ENCODE results near the gene SNRPA. TPM values are rescaled to one million over a fixed set of nuclear protein-coding genes. Genes with fewer than 3 reads are reported as not detected.

SNRPA gene
- polyA plus RNA-seq, 1 of the 3 experiments (the other 2 are of a cell fraction): 121 TPM

DNA sequence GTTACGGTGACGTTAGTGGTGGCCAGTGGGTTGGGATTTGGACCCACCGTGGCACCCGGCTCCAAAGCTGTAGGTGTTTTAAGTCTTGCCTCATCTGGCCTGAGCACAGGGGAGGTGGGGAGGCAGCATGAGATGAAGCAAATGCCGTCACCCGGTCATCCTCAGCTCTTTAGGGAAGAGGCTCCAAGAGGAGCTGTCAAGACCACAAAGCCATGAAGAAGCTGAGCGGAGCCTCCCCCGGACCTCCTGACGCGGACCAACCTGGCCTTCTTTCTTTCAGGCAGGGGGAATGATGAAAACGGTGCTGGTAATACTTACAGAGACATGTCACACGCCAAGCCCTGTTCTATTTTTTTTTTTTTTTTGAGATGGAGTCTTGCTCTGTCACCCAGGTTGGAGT, 8.1 kb upstream of the SNRPA start:
- no peak for DNase-seq
- no peaks in the 10 kb centered on the region; the same call in 1 of the 2 replicates for H3K79me2 ChIP-seq (ENCODE audit: insufficient read depth)
- no peaks in the 10 kb centered on the region for H3K27me3 ChIP-seq (ENCODE audit: insufficient read depth)
- H3K9ac ChIP-seq: no peak overlapping the region
- H3K4me1 ChIP-seq (ENCODE audit: control insufficient read depth in 1 of 2, insufficient read depth in 2 of 2, low read depth in 1 of 2, low read length in 1 of 2): 0 out of 4 replicates have a peak, but pooled peaks cover 0 to 4% of the 10 kb centered on the region in 2 experiments
- peaks cover under 1 to 3% of the 10 kb centered on the region in 2 experiments for H3K36me3 ChIP-seq (replicated peaks in 1 of 2; ENCODE audit: control insufficient read depth in 1 of 2, insufficient read depth in 2 of 2, low read length in 1 of 2)
- H3K4me3 ChIP-seq (ENCODE audit: low read depth in 2 of 2, low read length in 1 of 2): no peak overlapping the region
- TF ChIP-seq, protein P1, sequence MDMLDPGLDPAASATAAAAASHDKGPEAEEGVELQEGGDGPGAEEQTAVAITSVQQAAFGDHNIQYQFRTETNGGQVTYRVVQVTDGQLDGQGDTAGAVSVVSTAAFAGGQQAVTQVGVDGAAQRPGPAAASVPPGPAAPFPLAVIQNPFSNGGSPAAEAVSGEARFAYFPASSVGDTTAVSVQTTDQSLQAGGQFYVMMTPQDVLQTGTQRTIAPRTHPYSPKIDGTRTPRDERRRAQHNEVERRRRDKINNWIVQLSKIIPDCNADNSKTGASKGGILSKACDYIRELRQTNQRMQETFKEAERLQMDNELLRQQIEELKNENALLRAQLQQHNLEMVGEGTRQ (IDR thresholded peaks at IDR 0.05; ENCODE audit: borderline replicate concordance, low read depth, low read length): no peak
- no peak for TF ChIP-seq CHD2 (IDR thresholded peaks at IDR 0.05; ENCODE audit: low read length, partially characterized antibody)
- TF ChIP-seq, protein P2, sequence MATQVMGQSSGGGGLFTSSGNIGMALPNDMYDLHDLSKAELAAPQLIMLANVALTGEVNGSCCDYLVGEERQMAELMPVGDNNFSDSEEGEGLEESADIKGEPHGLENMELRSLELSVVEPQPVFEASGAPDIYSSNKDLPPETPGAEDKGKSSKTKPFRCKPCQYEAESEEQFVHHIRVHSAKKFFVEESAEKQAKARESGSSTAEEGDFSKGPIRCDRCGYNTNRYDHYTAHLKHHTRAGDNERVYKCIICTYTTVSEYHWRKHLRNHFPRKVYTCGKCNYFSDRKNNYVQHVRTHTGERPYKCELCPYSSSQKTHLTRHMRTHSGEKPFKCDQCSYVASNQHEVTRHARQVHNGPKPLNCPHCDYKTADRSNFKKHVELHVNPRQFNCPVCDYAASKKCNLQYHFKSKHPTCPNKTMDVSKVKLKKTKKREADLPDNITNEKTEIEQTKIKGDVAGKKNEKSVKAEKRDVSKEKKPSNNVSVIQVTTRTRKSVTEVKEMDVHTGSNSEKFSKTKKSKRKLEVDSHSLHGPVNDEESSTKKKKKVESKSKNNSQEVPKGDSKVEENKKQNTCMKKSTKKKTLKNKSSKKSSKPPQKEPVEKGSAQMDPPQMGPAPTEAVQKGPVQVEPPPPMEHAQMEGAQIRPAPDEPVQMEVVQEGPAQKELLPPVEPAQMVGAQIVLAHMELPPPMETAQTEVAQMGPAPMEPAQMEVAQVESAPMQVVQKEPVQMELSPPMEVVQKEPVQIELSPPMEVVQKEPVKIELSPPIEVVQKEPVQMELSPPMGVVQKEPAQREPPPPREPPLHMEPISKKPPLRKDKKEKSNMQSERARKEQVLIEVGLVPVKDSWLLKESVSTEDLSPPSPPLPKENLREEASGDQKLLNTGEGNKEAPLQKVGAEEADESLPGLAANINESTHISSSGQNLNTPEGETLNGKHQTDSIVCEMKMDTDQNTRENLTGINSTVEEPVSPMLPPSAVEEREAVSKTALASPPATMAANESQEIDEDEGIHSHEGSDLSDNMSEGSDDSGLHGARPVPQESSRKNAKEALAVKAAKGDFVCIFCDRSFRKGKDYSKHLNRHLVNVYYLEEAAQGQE (IDR thresholded peaks at IDR 0.05; ENCODE audit: low read depth, low read length): no peak
- TF ChIP-seq RFX5 (IDR thresholded peaks at IDR 0.05; ENCODE audit: low read length): no peak
- TF ChIP-seq EZH2phosphoT487 (IDR thresholded peaks at IDR 0.05; ENCODE audit: borderline replicate concordance, low read depth): no peak
- no peak for TF ChIP-seq NRF1 (IDR thresholded peaks at IDR 0.05; ENCODE audit: low read depth, low read length)
- no peak for TF ChIP-seq EP300 (IDR thresholded peaks at IDR 0.05; ENCODE audit: borderline replicate concordance in 1 of 2, low read depth in 1 of 2, low read length in 1 of 2)
- TF ChIP-seq RCOR1 (IDR thresholded peaks at IDR 0.05; ENCODE audit: low read length): no peak
- TF ChIP-seq MEF2A (IDR thresholded peaks at IDR 0.05; ENCODE audit: borderline replicate concordance, low read depth): no peak
- TF ChIP-seq POLR2AphosphoS5 (IDR thresholded peaks at IDR 0.05; ENCODE audit: low read depth, low read length): no peak
- TF ChIP-seq ZBTB33 (IDR thresholded peaks at IDR 0.05; ENCODE audit: borderline replicate concordance, low read depth): no peak
- TF ChIP-seq, protein P3, sequence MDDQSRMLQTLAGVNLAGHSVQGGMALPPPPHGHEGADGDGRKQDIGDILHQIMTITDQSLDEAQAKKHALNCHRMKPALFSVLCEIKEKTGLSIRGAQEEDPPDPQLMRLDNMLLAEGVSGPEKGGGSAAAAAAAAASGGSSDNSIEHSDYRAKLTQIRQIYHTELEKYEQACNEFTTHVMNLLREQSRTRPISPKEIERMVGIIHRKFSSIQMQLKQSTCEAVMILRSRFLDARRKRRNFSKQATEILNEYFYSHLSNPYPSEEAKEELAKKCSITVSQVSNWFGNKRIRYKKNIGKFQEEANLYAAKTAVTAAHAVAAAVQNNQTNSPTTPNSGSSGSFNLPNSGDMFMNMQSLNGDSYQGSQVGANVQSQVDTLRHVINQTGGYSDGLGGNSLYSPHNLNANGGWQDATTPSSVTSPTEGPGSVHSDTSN (IDR thresholded peaks at IDR 0.05): no peak
- TF ChIP-seq, protein P4, sequence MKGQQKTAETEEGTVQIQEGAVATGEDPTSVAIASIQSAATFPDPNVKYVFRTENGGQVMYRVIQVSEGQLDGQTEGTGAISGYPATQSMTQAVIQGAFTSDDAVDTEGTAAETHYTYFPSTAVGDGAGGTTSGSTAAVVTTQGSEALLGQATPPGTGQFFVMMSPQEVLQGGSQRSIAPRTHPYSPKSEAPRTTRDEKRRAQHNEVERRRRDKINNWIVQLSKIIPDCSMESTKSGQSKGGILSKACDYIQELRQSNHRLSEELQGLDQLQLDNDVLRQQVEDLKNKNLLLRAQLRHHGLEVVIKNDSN (IDR thresholded peaks at IDR 0.05; ENCODE audit: borderline replicate concordance, low read depth): no peak
- no peaks in the 10 kb centered on the region for H3F3A ChIP-seq (replicated peaks; ENCODE audit: insufficient read depth)
- no peak overlapping the region for H3K4me2 ChIP-seq
- H4K20me1 ChIP-seq (ENCODE audit: insufficient read depth): no peaks in the 10 kb centered on the region
- no peaks in the 10 kb centered on the region for H3K9me2 ChIP-seq
- WGBS (ENCODE audit: low lambda C conversion rate): 94% methylated on average over 8 of the region's 12 CpGs
- H2AFZ ChIP-seq (ENCODE audit: low read depth): no peak overlapping the region
- ChIA-PET CTCF (interaction anchor here (0.8 to 3.3 kb wide), 3 partner anchors 64 to 108 kb away, joined by 3 to 10 read pairs (median 9); no protein-coding TSS in a partner anchor), POLR2A (interaction anchor here (0.8 kb wide), 1 partner anchor 60 kb away, joined by 3 read pairs; no protein-coding TSS in a partner anchor)
- no peak overlapping the region for H3K27ac ChIP-seq (ENCODE audit: low read depth in 2 of 2, low read length in 1 of 2)
- no peaks in the 10 kb centered on the region for H3K9me3 ChIP-seq
